HEK293T (cell line): ENCODE measurements around the gene DPH6.

Source experiments
- CTCF ChIA-PET: fragments of 350-600 bp; formaldehyde crosslinking; extraction: SDS; loops from one replicate; lab custom pipeline; 2021; ENCODE audit warnings: antibody characterized with exemption, inconsistent platforms; lab: Yijun Ruan, JAX
- POLR2A ChIA-PET: fragments of 350-600 bp; formaldehyde crosslinking; extraction: SDS; loops from one replicate; lab custom pipeline; 2020; ENCODE audit warnings: antibody characterized with exemption, inconsistent platforms; lab: Yijun Ruan, JAX
- DNase-seq: peaks from one replicate; pipeline ENCODE4 v3.0.0; 2012; ENCODE audit warnings: mixed read lengths; ENCODE audit errors: extremely low spot score
- ARNT ChIP-seq: fragments of 450-650 bp; IDR thresholded peaks from 2 replicates; pipeline ENCODE4 v1.6.1; 2017; ENCODE audit warnings: mild to moderate bottlenecking
- BHLHE40 ChIP-seq: fragments of 450-650 bp; IDR thresholded peaks from 2 replicates; pipeline ENCODE4 v1.6.1; 2016; ENCODE audit warnings: mild to moderate bottlenecking, moderate library complexity, borderline replicate concordance
- CTBP1 ChIP-seq: fragments of 450-650 bp; IDR thresholded peaks from 2 replicates; pipeline ENCODE4 v1.6.1; 2016; ENCODE audit warnings: borderline replicate concordance
- ELF4 ChIP-seq: fragments of 450-650 bp; IDR thresholded peaks from 2 replicates; pipeline ENCODE4 v1.6.1; 2017; ENCODE audit warnings: antibody characterized with exemption
- FOXA1 ChIP-seq: fragments of 450-650 bp; IDR thresholded peaks from 2 replicates; pipeline ENCODE4 v1.6.1; 2016; ENCODE audit warnings: mild to moderate bottlenecking
- FOXK2 ChIP-seq: fragments of 450-650 bp; IDR thresholded peaks from 2 replicates; pipeline ENCODE4 v1.6.1; 2016; ENCODE audit warnings: mild to moderate bottlenecking
- FOXM1 ChIP-seq: fragments of 450-650 bp; IDR thresholded peaks from 2 replicates; pipeline ENCODE4 v1.6.1; 2017; ENCODE audit warnings: mild to moderate bottlenecking, borderline replicate concordance
- HDGF ChIP-seq: fragments of 450-650 bp; IDR thresholded peaks from 2 replicates; pipeline ENCODE4 v1.6.1; 2017; ENCODE audit warnings: antibody characterized with exemption, borderline replicate concordance
- L3MBTL2 ChIP-seq: fragments of 450-650 bp; conservative IDR thresholded peaks from 2 replicates; pipeline ENCODE4 v1.6.1; 2016; ENCODE audit warnings: mild to moderate bottlenecking
- LEF1 ChIP-seq: fragments of 450-650 bp; IDR thresholded peaks from 2 replicates; pipeline ENCODE4 v1.6.1; 2017; ENCODE audit warnings: mild to moderate bottlenecking, borderline replicate concordance
- NFRKB ChIP-seq: fragments of 450-650 bp; IDR thresholded peaks from 2 replicates; pipeline ENCODE4 v1.6.1; 2016; ENCODE audit warnings: mild to moderate bottlenecking, moderate library complexity
- SP1 ChIP-seq: fragments of 450-650 bp; IDR thresholded peaks from 2 replicates; pipeline ENCODE4 v1.6.1; 2017
- SUZ12 ChIP-seq: fragments of 450-650 bp; IDR thresholded peaks from 2 replicates; pipeline ENCODE4 v1.6.1; 2016; ENCODE audit warnings: mild to moderate bottlenecking
- TARDBP ChIP-seq: fragments of 450-650 bp; IDR thresholded peaks from 2 replicates; pipeline ENCODE4 v1.6.1; 2016
- ZNF384 ChIP-seq: fragments of 450-650 bp; IDR thresholded peaks from 2 replicates; pipeline ENCODE4 v1.6.1; 2016
- TF ChIP-seq, protein P1 (sequence below): fragments of 450-650 bp; IDR thresholded peaks from 2 replicates; pipeline ENCODE4 v1.6.1; 2016

Gene DPH6

DNA sequence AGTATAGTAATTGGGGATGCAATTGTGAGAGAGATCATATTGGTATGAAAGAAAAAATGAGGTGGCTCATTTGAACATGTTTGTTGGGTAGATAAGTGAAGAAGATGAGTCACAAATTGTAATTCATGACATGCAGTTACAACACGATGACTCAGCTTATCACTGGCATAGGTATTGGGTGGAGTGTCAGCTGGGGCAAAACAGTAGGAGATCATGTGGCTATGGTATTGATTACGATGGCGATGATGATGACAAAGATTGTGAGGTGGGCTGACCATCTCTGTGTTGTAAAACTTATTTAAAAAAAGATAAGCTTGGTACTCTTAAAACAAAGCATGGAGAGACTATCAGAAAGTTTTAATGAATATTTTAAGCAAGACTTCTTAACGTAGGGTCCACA lies 11.6 kb upstream of the DPH6 start:
- ChIA-PET CTCF (interaction anchor here (0.6 kb wide), 1 partner anchor 249 kb away, joined by 3 read pairs; no protein-coding TSS in a partner anchor), POLR2A (no interaction called here)
- TF ChIP-seq TARDBP (no peak), ZNF384 (no peak), FOXM1 (no peak), FOXK2 (no peak)
- TF ChIP-seq, protein P1, sequence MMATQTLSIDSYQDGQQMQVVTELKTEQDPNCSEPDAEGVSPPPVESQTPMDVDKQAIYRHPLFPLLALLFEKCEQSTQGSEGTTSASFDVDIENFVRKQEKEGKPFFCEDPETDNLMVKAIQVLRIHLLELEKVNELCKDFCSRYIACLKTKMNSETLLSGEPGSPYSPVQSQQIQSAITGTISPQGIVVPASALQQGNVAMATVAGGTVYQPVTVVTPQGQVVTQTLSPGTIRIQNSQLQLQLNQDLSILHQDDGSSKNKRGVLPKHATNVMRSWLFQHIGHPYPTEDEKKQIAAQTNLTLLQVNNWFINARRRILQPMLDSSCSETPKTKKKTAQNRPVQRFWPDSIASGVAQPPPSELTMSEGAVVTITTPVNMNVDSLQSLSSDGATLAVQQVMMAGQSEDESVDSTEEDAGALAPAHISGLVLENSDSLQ: no peak
- no peak for DNase-seq

DNA sequence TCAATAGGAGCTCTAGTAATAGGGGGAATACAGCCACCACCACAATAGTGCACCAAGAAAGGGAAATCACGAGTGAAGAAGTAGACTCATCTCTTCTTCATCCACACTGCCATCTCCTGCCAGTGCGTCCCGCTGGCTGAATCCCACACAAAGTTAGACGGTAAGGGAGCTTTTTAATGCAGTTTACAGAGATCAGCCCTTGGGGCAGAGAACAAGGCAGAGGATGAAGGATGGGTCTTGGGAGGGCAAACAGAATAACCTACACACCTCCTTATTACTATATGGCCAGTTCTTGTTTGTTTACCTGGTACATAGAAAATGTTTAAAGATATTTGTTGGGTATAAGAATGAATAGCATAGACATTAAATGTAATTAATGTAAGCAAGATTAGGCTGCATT lies 11.0 kb upstream of the DPH6 start:
- CTCF ChIA-PET: no interaction called here
- POLR2A ChIA-PET: interaction anchor here (2.0 kb wide), 1 partner anchor 11 kb away, joined by 6 read pairs; the partner anchor contains the start of gene DPH6
- no peak for DNase-seq
- TF ChIP-seq FOXK2 (no peak), FOXM1 (no peak), NFRKB (no peak), CTBP1 (no peak), ELF4 (no peak), SP1 (no peak), ZNF384 (no peak), SUZ12 (no peak), ARNT (no peak), FOXA1 (no peak), L3MBTL2 (no peak), HDGF (no peak)
- TF ChIP-seq, protein P1: no peak

DNA sequence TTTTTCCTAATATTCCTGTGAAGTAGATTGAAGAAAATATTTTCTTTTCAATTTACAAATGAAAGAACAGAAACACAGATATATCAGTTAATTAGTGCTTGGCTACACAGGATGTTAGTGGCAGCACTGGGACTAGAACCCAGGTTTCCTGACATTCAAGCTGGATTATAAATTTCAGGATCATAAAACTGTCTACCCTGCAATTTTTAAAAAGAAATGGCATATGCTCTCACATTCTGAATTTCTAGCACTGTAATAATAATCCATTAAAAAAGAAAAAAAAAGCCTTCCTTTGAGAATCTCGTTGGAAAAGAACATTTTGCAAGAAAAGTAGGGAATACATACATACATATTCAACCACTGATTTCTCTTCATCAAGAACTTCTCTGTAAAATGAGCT lies 9.3 kb upstream of the DPH6 start:
- CTCF ChIA-PET: no interaction called here
- no peak for DNase-seq
- POLR2A ChIA-PET: interaction anchor here (2.0 kb wide), 1 partner anchor 9 kb away, joined by 6 read pairs; the partner anchor contains the start of gene DPH6
- TF ChIP-seq ELF4 (no peak), LEF1 (no peak), FOXK2 (no peak), CTBP1 (no peak), SP1 (no peak), NFRKB (no peak), BHLHE40 (no peak), L3MBTL2 (no peak), FOXA1 (no peak), ARNT (no peak), HDGF (no peak), SUZ12 (no peak), FOXM1 (no peak), TARDBP (no peak), ZNF384 (no peak)
- TF ChIP-seq, protein P1: no peak

DNA sequence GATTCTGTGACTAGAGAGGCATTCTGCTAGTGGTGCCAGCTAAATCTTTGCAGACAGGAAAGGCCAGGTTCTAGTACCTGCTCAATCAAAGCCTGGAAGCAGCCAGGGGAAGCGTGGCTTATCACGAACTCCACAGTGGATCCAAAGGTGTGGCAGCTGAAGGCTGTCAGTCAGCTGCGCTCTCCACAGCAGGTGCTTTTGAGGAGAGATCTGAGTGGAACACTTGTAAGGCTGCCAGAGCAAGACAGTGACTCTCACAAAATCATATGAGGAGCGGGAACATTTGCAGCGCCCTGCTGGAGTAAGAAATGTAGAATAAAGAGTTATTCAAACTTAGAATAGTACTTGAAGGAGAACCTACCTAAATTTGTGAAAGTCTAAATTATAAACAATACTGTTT lies 5.0 kb upstream of the DPH6 start:
- DNase-seq: no peak
- no peak for TF ChIP-seq NFRKB
- TF ChIP-seq CTBP1: no peak
- no peak for TF ChIP-seq FOXA1
- CTCF ChIA-PET: no interaction called here
- POLR2A ChIA-PET: no interaction called here

DNA sequence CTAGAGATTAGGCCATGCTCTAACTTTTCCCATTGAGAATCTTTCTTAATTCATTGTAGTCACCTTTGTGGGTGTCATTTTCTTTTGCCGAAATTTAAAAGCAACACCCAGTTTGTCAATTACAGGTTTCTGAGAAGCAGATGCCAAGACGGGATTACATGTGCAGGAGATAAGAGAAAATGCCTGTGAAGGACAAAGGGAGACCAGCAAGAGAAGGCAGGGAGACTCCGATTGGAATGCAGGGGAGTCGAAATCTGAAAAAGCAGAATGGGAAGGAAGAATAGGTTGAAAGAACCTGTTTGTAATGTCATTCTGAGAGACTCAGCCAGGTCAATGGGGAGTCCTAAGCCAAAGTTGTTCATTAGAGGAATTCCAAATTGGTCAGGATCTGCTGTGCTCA lies 3.6 kb upstream of the DPH6 start:
- ChIA-PET POLR2A (no interaction called here), CTCF (no interaction called here)
- no peak for TF ChIP-seq CTBP1
- no peak for TF ChIP-seq TARDBP
- TF ChIP-seq NFRKB: no peak
- TF ChIP-seq, protein P1: no peak
- no peak for TF ChIP-seq HDGF
- TF ChIP-seq FOXK2: no peak
- TF ChIP-seq SP1: no peak
- no peak for TF ChIP-seq BHLHE40
- TF ChIP-seq SUZ12: no peak
- TF ChIP-seq FOXM1: no peak
- no peak for TF ChIP-seq ELF4
- no peak for TF ChIP-seq ARNT
- no peak for TF ChIP-seq LEF1
- no peak for TF ChIP-seq FOXA1
- TF ChIP-seq ZNF384: no peak
- TF ChIP-seq L3MBTL2: no peak
- no peak for DNase-seq

DNA sequence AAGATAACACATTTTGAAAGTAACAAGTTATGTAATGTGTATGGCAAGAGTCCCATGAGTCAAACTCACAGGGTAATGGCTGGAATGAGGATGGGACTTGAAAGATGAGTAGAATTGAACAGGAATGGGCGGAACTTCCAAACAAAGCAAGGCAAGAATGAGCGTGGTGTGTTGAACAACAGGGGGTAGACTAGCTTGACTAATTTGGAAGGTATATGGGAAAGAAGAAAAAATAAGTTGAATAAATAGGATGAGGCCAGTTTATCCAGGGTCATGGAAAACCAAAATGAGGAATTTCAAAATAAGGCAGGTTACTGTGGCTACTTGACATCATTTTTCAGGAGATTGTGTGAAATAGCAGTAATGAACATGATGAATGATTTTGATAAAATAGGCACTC lies 2.5 kb upstream of the DPH6 start:
- CTCF ChIA-PET: no interaction called here
- POLR2A ChIA-PET: no interaction called here
- DNase-seq: no peak

More for the DNA sequence above, 2.5 kb upstream of the DPH6 start:
- TF ChIP-seq L3MBTL2 (no peak), SP1 (no peak), BHLHE40 (no peak), FOXM1 (no peak), SUZ12 (no peak), FOXK2 (no peak), ELF4 (no peak), ARNT (no peak), LEF1 (no peak), NFRKB (no peak), HDGF (no peak), CTBP1 (no peak)
